Thymus (tissue), 11 donors: ENCODE results near the gene SLAMF7. TPM values are rescaled to one million over a fixed set of nuclear protein-coding genes. Genes with fewer than 3 reads are reported as not detected.

Source experiments
- DNase-seq, 9 donors: peaks; one replicate each; pipeline ENCODE4 v3.0.0-alpha.2; 2013; ENCODE audit warnings: low spot score in 9 of 9, low read depth in 6 of 9, missing footprints in 1 of 9
- H3K27ac ChIP-seq, 2 donors: one replicate each; pipeline ENCODE4 v1.5.1; 2013; ENCODE audit warnings: control low read depth in 1 of 2, low read depth in 1 of 2, low read length in 1 of 2, mild to moderate bottlenecking in 1 of 2, moderate library complexity in 1 of 2
- H3K27me3 ChIP-seq, 2 donors: one replicate each; pipeline ENCODE4 v1.5.1; 2013; ENCODE audit warnings: low read length in 1 of 2; ENCODE audit not compliant: control insufficient read depth in 2 of 2, insufficient read depth in 1 of 2
- H3K36me3 ChIP-seq, 2 donors: one replicate each; pipeline ENCODE4 v1.5.1; 2013; ENCODE audit warnings: low read length in 1 of 2, mild to moderate bottlenecking in 1 of 2, moderate library complexity in 1 of 2; ENCODE audit not compliant: control insufficient read depth in 2 of 2, insufficient read depth in 2 of 2
- H3K4me1 ChIP-seq, 2 donors: one replicate each; pipeline ENCODE4 v1.5.1; 2013; ENCODE audit warnings: low read length in 2 of 2; ENCODE audit not compliant: control insufficient read depth in 2 of 2, insufficient read depth in 2 of 2
- H3K4me3 ChIP-seq, 2 donors: one replicate each; pipeline ENCODE4 v1.5.1; 2013; ENCODE audit warnings: low read length in 2 of 2, control low read depth in 1 of 2, mild to moderate bottlenecking in 1 of 2
- H3K9me3 ChIP-seq, 2 donors: one replicate each; pipeline ENCODE4 v1.5.1; 2013; ENCODE audit warnings: low read length in 1 of 2, mild to moderate bottlenecking in 1 of 2; ENCODE audit not compliant: control insufficient read depth in 2 of 2, insufficient read depth in 1 of 2
- WGBS: extraction: QIAGEN DNeasy Blood & Tissue Kit; methylation state at CpG from one replicate; pipeline ENCODE4 v1.1.7; 2013; 5-methylcytosine and 5-hydroxymethylcytosine counted together
- polyA plus RNA-seq: library from polyadenylated mRNA; stranded (reverse); fragments of 200-250 nt; gene quantifications from one replicate; pipeline ENCODE4 v1.2.3, GENCODE V29; 2013
- total RNA-seq: library from RNA; stranded (reverse); fragments of 120-200 nt; gene quantifications from one replicate; pipeline ENCODE4 v1.2.4, GENCODE V29; 2013
- donor health status: healthy.

SLAMF7 gene
- total and polyA plus RNA-seq, 2 donors: 6.4 to 17.6 TPM

- Histone ChIP-seq H3K9me3 (peaks cover 0 to 3% of the 10 kb centered on the region in 2 donors), H3K27me3 (no peaks in the 10 kb centered on the region), H3K27ac (peak overlapping the region; percentile 74 to 93), H3K36me3 (peaks cover 5 to 8% of the 10 kb centered on the region in 2 donors), H3K4me3 (peak overlapping the region; percentile 27 to 52), H3K4me1 (peaks cover 24 to 46% of the 10 kb centered on the region in 2 donors)
- DNase-seq: no peak
- 77% methylated on average over 2 of the region's 2 CpGs for WGBS
These were observed 59.4 kb downstream of the SLAMF7 start for GRCh38 chr1:160798439-160798838.

DNA sequence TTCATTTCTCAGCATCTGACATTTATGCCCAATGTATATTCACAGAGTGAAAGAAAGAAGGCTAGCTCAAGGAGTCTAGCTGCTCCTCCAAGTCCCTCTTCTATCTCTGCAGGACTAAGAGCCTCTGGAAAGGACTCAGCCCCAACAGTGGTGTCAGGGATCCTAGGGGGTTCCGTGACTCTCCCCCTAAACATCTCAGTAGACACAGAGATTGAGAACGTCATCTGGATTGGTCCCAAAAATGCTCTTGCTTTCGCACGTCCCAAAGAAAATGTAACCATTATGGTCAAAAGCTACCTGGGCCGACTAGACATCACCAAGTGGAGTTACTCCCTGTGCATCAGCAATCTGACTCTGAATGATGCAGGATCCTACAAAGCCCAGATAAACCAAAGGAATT, 60.6 kb downstream of the SLAMF7 start:
- Histone ChIP-seq H3K4me1 (peaks cover 24 to 46% of the 10 kb centered on the region in 2 donors), H3K27ac (no peak overlapping the region), H3K36me3 (peaks cover 5 to 8% of the 10 kb centered on the region in 2 donors), H3K9me3 (peaks cover 0 to 3% of the 10 kb centered on the region in 2 donors), H3K4me3 (peak overlapping the region in 1 of 2 donors; percentile 22), H3K27me3 (no peaks in the 10 kb centered on the region)
- 98% methylated on average over 5 of the region's 5 CpGs for WGBS
- DNase-seq: no peak

- H3K27me3 ChIP-seq: no peaks in the 10 kb centered on the region
- peaks cover 24 to 42% of the 10 kb centered on the region in 2 donors for H3K4me1 ChIP-seq
- no peak overlapping the region for H3K27ac ChIP-seq
- WGBS: 90% methylated on average over 1 of the region's 1 CpG
- H3K9me3 ChIP-seq: peaks cover 0 to 3% of the 10 kb centered on the region in 2 donors
- peaks cover 5 to 8% of the 10 kb centered on the region in 2 donors for H3K36me3 ChIP-seq
- no peak for DNase-seq
- no peak overlapping the region for H3K4me3 ChIP-seq
These were observed 61.1 kb downstream of the SLAMF7 start for GRCh38 chr1:160800142-160800541.

GRCh38 chr1:160800645-160801408, 61.8 kb downstream of the SLAMF7 start:
- Histone ChIP-seq H3K27me3 (no peaks in the 10 kb centered on the region), H3K4me1 (peaks cover 19 to 35% of the 10 kb centered on the region in 2 donors), H3K27ac (no peak overlapping the region), H3K36me3 (peaks cover 5 to 8% of the 10 kb centered on the region in 2 donors), H3K4me3 (peak overlapping the region; percentile 1 to 8), H3K9me3 (no peaks in the 10 kb centered on the region)
- peak in 2 of 9 donors; percentile 39 to 70 for DNase-seq
- 53% methylated on average over 4 of the region's 4 CpGs for WGBS

DNA sequence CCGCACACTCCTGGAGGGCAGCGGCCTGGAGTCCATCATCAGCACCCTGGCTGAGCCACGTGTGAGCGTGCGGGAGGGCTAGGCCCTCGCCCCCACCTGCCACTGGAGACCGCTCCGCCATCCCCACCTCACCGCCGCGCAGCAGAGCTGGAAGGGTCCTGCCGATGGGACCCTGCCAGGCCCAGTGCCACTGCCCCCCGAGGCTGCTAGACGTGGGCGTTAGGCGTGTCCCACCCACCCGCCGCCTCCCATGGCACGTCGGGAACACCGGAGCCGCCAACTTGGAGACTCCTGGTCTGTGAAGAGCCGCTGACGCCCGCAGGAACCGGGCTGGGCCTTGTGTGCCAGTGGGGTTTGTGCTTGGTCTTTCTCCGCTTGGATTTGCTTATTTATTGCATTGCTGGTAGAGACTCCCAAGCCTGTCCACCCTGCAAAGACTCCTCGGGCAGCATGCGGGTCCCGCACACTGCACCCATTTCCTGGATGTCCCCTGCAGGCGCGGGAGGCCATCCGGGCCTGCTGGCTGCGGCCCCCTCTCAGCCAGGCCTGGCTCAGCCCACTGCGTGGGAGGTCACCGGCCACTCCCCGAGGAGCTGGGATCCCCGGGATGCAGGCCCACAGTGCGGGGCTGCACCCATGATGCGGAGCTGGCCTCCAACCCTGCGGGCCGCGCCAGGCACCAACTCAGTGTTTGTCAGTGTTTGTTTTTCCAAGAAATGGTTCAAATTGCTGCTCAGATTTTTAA, 63.0 kb downstream of the SLAMF7 start:
- Histone ChIP-seq H3K36me3 (peaks cover 5 to 8% of the 10 kb centered on the region in 2 donors), H3K9me3 (no peaks in the 10 kb centered on the region), H3K4me3 (no peak overlapping the region), H3K4me1 (peaks cover 11 to 23% of the 10 kb centered on the region in 2 donors), H3K27me3 (no peaks in the 10 kb centered on the region), H3K27ac (no peak overlapping the region)
- 98% methylated on average over 43 of the region's 43 CpGs for WGBS
- no peak for DNase-seq

Other genes starting within 250 kb of the SLAMF7 start
- 11.5 TPM for gene SLAMF6, start 216.0 kb upstream of the SLAMF7 start, total RNA-seq
- 12.6 TPM for gene SLAMF6, start 216.0 kb upstream of the SLAMF7 start, polyA plus RNA-seq
- gene CD84, start 159.8 kb upstream of the SLAMF7 start, total RNA-seq: 10.1 TPM
- 5.9 TPM for gene CD84, start 159.8 kb upstream of the SLAMF7 start, polyA plus RNA-seq
- 46.6 TPM for gene SLAMF1, start 92.2 kb upstream of the SLAMF7 start, total RNA-seq
- 115 TPM for gene SLAMF1, start 92.2 kb upstream of the SLAMF7 start, polyA plus RNA-seq
- gene CD48, start 27.4 kb upstream of the SLAMF7 start, total RNA-seq: 208 TPM
- gene CD48, start 27.4 kb upstream of the SLAMF7 start, polyA plus RNA-seq: 157 TPM
- gene LY9, start 56.9 kb downstream of the SLAMF7 start, total RNA-seq: 25.3 TPM
- gene LY9, start 56.9 kb downstream of the SLAMF7 start, polyA plus RNA-seq: 28.6 TPM
- 10.3 TPM for gene CD244, start 123.6 kb downstream of the SLAMF7 start, total RNA-seq
- 2.4 TPM for gene CD244, start 123.6 kb downstream of the SLAMF7 start, polyA plus RNA-seq
- 2.1 TPM for gene ITLN1, start 145.9 kb downstream of the SLAMF7 start, total RNA-seq
- 8.7 TPM for gene ITLN1, start 145.9 kb downstream of the SLAMF7 start, polyA plus RNA-seq
- gene ITLN2, start 215.6 kb downstream of the SLAMF7 start, total RNA-seq: 0.38 TPM
- gene ITLN2, start 215.6 kb downstream of the SLAMF7 start, polyA plus RNA-seq: 2.1 TPM